GM18909 (cell line): ENCODE data around the gene KIF24.
"Not testable (repeated sequence)": the region's sequence is repeated elsewhere in the genome, so short reads cannot be mapped to it uniquely, and the experiment has no call there.

Experiments
- ATAC-seq: cut with Tn5 transposase; IDR thresholded peaks from one replicate; pipeline ENCODE4 v1.9.1; 2021; ENCODE audit warnings: mild to moderate bottlenecking; ENCODE audit not compliant: unreplicated experiment, poor library complexity

KIF24 gene

DNA sequence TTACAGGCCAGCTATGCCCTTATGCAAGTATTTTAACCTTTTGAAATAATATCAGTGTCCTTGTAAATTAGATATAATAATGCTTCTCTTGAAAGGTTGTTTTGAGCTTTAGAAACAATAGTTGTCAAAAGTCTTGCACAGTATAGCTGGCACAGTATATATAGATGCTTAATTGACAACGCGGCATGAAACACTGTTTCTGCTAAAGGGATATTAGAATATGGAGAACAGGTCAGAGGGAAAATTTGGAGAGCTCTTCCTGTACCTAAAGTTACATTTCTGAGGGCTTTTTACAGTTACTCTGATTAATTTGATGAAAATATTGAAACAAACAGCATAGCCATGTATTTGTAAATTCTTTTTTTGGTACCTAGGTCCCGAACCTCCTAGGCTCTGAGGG, 4.8 kb upstream of the KIF24 start:
- no peak for ATAC-seq

DNA sequence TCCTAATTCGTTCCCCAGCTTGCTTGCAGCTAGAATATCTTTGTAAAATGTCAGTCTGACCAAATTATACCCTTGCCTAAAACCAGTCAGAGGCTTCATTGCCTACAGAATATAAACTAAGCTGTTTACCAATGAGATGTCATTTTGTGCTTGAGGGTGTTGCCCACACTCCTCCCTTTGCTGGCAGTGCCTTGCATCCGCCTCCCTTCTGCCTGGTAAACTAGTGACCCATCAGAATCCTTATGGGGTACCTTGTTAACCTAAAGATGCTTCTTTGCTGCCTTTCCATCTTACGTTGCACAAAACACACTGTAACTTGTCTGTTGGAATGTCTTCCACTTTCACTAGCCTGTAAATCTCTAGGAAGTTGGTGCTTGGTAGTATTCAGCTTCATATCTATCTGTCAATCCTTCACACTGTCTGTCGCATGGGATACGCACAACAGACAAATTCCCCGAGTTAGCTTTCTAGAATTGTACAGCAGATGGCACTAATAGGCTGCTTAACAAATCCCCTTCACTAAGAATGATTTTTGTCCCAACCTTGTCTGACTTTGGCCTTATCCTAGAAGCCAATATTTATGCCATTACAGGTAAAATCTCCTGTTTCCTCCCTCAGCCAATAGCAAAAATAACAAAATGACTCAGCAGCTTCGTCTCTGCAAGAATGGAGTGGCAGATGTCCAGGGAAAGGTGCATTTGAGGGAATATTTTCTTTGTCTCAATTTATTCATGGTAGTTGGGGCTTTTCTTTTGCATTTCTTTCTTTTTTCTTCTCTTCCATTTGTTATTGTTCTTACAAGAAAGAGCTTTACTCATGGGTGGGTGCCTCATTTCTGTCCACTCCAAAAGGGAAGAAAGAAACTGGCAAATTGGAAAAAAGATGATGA, 3.3 kb upstream of the KIF24 start:
- ATAC-seq, result no peak

DNA sequence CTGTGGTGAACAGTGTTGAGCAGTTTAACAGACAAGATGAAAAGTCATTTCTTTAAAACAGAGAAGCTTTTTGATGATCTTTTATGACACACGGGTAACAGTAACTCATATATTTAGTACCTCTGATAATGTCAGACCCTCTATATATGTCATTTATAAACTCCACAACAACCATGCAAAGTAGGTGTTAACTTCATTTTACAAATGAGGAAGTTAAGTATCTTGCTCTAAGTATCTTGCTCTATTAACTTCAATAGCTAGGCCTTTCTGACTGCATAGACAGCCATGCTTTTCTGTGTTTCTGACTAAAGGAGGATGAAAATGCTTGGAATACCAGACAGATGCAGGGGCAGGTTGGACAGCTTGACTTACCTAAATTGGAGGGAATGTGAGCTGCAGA, 2.1 kb upstream of the KIF24 start:
- no peak for ATAC-seq

DNA sequence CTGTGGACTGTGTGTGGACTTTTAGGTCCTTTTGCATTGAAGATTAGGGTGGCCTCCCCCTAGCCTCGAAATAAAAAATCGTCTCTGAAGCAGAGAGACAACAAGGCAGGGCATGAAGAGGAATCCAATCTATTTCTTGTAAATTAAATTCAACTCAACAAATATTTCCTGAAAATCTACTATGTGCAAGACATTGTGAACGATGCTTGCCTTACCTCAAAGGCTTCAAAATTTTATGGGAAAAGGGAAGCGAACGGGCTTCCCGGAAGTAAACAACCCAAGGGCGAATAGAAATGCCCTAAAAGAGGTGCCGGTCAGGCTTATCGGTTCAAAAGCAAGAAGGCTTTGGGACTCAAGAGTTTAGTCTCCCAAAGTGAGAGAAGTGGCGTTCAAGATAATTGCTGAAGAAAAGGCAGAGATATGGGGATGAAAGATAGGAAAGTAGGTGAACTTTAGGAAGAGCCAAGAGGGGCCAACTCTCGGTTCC, 525 bp downstream of the KIF24 start:
- ATAC-seq, result peak; percentile 0

DNA sequence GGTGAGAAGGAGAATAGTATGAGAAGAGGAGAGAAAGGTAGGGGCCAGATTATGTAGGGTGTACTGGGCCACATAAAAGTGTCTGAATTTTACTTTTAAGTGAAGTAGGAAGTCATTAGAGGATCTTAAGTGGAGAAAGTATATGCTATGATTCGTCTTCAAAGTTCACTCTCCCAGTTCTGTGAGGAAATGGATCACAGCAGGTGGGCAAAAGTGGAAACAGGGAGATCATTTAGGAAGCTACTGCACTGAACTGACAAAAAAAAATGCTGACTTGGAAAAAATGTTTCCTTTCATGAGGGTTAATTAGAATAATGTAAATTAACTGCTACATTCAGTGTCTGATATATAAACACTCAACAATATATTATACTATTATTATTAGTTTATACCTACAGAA, 2.4 kb downstream of the KIF24 start:
- no peak for ATAC-seq

DNA sequence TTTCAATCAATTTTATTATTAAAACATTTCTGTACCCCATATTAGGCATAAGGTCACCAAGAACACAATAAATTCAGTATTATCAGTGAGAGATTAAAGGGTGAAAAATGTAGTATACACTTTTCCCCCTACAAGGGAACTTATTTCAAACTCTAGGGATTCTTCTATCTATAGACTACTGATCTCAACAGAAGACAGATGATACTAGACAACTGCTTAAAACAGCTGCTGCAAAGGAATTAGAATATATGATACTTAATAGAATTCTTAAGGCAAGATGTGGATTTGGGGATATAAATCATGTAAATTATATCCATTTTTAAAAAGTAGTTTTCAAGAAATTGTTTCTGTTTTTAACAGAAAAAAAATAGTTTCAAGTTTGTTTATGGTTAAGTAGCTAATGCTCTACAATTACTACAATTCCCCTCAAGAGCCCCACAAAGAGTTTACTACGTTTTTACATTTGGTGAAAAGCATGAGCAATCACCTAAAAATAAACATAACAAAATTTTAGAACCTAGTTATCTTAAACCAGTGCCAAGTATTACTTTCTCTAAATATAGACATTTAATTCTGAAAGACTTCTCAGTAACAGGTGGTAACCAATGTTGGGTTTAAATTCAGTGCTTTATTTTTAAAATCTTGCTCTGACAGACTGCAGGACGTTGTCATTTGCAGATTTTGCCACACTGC, 6.0 kb downstream of the KIF24 start:
- no peak for ATAC-seq

DNA sequence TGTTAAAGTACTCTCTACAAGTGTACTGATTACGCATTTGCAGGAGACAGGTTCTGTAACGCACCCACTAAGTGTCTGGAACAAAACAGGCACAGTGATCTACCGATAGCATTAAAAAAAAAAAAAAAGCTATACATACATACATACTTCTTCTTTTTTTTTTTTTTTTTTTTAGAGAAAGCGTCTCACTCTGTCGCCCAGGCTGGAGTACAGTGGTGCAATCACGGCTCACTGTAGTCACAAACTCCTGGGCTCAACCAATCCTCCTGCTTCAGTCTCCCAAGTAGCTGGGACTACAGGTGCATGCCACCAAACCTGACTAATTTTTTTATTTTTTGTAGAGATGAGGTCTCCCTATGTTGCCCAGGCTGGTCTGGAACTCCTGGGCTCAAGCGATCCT, 7.6 kb downstream of the KIF24 start:
- no peak for ATAC-seq

DNA sequence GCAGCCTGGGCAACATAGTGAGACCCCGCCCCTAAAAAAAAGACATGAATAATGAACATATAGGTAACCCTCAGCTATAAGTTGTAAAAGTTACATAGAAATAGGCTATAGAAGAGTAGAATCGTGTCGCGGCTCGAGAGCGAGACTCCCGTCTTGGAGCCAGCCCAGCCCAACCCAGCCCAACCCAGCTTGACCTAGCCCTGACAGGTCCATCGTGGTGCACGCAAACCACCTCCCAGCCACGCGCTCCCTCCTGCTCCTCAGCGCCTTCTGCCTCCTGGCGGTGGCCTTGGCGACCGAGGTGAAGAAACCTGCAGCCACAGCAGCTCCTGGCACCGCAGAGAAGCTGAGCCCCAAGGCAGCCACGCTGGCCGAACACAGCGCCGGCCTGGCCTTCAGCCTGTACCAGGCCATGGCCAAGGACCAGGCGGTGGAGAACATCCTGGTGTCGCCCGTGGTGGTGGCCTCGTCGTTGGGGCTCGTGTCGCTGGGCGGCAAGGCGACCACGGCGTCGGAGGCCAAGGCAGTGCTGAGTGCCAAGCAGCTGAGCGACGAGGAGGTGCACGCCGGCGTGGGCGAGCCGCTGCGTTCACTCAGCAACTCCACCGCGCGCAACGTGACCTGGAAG, 10.8 kb downstream of the KIF24 start:
- no peak for ATAC-seq

DNA sequence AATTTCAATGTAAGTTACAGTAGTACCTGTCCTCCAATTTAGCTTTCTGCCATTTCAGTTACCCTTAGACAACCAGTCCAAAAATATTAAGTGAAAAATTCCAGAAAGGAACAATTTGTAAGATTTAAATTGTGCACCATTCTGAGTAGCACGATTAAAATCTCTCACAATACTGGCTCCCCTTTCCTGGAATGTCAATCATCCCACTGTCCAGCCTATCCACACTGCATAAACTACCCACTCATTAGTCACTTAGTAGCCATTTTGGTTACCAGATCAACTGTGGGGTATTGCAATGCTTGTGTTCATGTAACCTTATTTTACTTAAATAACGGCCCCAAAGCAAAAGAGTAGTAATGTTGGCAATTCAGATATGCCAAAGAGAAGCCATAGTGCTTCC, 11.6 kb downstream of the KIF24 start:
- ATAC-seq, result no peak

DNA sequence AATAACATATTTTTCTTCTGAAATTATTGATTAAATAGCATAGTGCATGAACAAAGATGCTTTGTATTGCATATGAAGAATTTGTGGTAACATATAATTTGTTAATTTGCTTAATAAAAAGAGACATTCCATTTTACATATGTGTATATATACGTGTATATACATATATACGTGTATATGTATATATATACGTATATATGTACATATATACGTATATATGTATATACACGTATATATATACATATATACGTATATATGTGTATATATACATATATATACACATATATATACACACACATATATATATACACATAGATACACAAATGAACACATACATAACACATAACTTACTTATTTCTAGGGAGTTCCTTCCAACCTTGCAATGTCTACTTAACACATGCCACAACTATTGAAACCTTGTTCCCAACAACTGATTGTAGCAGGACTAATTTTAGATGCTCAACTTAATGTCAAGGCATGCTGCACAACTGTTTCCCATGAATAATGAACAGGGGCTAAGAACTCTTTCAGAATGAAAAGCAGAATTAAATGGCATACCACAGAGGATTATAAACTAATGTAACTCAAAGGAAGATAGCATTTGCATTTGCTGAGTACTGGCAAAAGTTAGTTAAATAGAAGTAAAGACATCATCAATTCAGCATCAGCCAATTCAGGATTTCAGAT, 17.4 kb downstream of the KIF24 start:
- ATAC-seq, result no peak

DNA sequence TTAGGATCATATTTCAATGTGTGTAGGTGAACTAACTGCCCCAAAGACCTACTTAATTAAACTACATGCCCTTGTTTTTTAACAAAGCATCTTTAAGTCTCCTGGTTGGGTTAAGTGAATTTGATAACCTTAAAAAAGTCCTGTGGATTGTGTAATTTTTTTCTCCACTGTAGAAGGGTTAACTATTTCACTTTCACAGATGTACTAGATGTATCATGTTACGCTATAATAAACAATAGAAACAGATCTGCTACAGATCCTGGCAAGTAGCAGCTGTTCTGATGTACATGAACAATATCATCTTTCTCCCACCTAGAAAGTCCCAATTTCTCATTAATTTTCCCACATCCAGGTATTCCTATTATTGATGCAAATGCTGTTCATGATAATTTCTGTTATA, 18.9 kb downstream of the KIF24 start:
- no peak for ATAC-seq

DNA sequence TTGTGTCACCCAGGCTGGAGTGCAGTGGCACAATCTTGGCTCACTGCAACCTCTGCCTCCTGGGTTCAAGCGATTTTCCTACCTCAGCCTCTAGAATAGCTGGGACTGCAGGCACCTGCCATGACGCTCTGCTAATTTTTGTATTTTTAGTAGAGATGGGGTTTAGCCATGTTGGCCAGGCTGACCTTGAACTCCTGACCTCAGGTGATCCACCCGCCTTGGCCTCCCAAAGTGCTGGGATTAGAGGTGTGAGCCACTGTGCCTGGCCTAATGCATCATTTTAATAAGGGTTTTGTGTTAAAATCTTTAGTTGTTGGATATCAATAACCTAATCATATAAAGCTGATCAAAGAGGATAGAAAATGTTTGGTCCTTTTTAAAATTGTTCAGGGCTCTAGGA, 20.8 kb downstream of the KIF24 start:
- ATAC-seq, result not testable (repeated sequence)

DNA sequence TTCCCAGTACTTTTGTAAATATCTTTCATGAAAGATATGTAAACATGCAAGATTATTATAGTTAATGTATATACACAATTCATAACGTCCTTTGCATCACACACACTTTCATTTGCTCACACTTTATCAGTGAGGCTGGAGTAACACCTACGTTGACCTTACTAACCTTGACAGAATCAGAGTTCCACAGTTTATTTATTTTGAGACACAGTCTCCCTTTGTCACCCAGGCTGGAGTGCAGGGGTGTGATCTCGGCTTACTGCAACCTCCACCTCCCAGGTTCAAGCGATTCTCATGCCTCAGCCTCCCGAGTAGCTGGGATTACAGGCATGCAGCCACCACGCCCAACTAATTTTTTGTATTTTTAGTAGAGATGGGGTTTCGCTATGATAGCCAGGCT, 28.0 kb downstream of the KIF24 start:
- not testable (repeated sequence) for ATAC-seq

DNA sequence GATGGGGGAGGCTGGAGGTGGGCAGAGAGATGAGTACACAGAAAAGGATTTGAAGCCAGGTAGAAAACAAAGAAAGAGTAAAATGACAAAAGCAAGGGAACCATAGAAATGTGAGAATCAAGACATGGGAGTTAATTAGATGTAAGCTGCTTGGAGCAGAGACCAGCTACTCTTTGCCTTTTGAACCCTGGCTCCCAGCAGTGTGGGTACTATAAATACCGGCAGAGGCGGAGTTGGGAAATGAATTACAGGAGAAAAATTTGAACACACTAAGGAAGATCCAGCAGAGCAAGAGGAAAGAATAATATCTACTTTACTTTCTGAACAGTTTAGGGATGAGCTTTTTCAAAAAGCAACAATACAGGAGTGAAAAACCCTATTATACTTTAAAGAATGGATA, 36.5 kb downstream of the KIF24 start:
- ATAC-seq, result no peak

DNA sequence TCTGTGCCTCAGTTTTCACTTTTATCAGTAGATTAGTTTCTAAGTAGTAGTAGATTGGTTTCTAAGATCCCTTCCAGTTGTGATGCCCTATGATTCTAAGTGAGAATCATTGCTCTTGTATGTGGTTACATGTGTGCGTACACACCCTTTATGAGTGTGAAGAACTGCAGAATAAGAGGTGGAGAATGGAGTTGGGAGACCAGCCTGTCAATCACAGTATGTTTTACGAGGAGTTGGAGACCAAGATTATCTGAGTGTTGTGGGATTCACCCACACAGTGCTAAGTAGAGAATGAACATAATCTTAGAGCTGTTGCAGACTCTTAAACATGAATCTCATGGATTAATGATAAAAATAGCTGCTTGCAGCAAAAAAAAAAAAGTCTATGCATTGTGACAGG, 37.6 kb downstream of the KIF24 start:
- ATAC-seq, result no peak

DNA sequence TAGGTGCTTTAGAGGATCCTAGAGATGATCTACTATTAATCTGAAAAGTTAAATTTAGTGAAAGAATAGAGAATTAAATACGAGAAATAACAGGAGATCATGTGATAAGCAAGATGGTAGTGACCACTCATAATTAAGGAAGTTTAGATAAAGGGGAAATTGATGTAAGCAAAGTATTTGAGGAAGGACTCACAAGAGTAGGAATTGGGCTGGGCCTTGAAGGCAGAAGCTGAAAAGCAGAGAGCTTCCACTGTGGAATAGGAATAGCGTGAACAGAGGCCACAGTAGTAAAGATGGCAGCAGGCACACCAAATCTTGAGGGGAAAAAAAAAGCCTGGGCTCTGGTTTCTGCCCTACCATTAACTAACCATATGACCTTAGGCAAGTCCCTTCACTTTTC, 38.0 kb downstream of the KIF24 start:
- ATAC-seq, result no peak

DNA sequence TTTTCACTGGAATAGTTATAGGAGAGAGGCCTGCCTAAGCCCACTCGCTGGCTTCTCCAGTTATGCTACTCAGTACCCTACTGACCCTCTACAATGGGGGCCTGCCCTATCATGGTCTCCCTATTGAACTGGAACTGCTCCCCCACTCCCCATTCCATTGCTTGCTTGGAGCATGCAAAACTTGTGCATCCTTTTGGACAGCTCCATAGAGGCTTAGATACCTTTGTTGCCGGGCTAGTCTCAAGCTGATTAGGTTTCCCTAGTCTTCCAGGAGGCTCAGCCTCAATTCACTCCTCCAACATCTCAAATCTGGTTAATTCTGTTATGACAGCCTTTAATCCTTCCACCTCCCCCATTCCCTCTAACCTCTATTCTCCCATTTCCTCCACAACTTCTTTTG, 39.9 kb downstream of the KIF24 start:
- no peak for ATAC-seq

DNA sequence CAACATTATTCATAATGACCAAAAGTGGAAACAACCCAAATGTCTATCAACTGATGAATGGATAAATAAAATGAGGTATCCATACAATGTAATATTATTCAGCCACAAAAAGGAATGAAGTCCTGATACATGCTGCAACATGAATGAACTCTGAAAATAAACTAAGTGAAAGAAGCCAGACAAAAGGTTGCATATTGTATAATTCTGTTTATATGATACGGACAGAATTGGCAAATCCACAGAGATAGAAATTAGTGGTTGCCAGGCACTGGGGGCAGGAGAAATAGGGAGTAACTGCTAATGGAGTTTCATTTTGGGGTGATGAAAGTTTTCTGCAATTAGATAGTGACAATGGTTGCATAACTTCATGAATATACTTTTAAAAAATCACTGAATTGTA, 47.0 kb downstream of the KIF24 start:
- ATAC-seq, result no peak

DNA sequence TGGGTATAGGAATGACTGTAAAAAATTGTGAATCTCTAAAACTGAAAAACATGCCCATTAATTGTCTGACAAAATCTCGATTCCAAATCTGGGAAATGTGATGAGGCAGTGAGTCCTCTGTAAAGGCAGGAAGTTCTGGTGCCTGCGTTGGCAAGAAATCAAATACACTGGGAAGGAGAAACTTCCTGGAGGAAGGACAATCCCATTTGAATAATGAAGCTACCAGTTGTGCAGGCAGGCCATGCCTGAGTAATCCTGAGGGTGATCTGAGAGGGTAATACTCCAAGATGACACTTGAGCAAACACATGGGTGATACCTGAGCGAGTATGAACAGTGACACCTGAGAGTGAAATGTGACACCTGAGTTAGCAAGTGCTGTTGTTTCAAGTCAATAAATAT, 49.7 kb downstream of the KIF24 start:
- no peak for ATAC-seq
